Measurements from ENCODE around the gene NSD1.

- no peak for TF ChIP-seq CTCF (conservative IDR thresholded peaks at IDR 0.05; ENCODE audit: low read depth, low read length)
- TF ChIP-seq EZH2phosphoT487 (IDR thresholded peaks at IDR 0.05; ENCODE audit: borderline replicate concordance, low read length), result no peak
These were observed 49.4 kb upstream of the NSD1 start for GRCh38 chr5:177084175-177084574.
